Measurements from ENCODE around the gene SLC12A4.
"Not testable (repeated sequence)": the region's sequence is repeated elsewhere in the genome, so short reads cannot be mapped to it uniquely, and the experiment has no call there.

The SLC12A4 gene

GRCh38 chr16:67987460-67988160 lies 19.2 kb upstream of the SLC12A4 start:
- no peak for DNase-seq

- DNase-seq = no peak
Measured at GRCh38 chr16:67986949-67987348, 18.5 kb upstream of the SLC12A4 start.

GRCh38 chr16:67982011-67982696 lies 13.7 kb upstream of the SLC12A4 start:
- no peak for DNase-seq

GRCh38 chr16:67979955-67980678 lies 11.7 kb upstream of the SLC12A4 start, which contains the start of gene DPEP3:
Gene DPEP3, minus strand, starts transcription at chr16:67980499. Its CDS starts 119 bp downstream, at chr16:67980380.
- no peak for DNase-seq

- no peak for DNase-seq
Measured at GRCh38 chr16:67977469-67978227, 9.2 kb upstream of the SLC12A4 start.

- DNase-seq = no peak
Measured at GRCh38 chr16:67977005-67977404, 8.6 kb upstream of the SLC12A4 start.

- no peak for DNase-seq
Measured at GRCh38 chr16:67976205-67976604, 7.8 kb upstream of the SLC12A4 start.

- DNase-seq = no peak
Measured at GRCh38 chr16:67975321-67976105, 7.1 kb upstream of the SLC12A4 start.

- DNase-seq = not testable (repeated sequence)
Measured at GRCh38 chr16:67972285-67972684, 3.8 kb upstream of the SLC12A4 start.

GRCh38 chr16:67971111-67971510 lies 2.7 kb upstream of the SLC12A4 start:
- no peak for DNase-seq

- no peak for DNase-seq
Measured at GRCh38 chr16:67969254-67970039, 1.0 kb upstream of the SLC12A4 start.

- DNase-seq = no peak
Measured at GRCh38 chr16:67967958-67968399, 458 bp downstream of the SLC12A4 start.

- DNase-seq = no peak
Measured at GRCh38 chr16:67967183-67967957, 1.1 kb downstream of the SLC12A4 start.

GRCh38 chr16:67966549-67967182 lies 1.8 kb downstream of the SLC12A4 start:
- no peak for DNase-seq

GRCh38 chr16:67965668-67966548 lies 2.5 kb downstream of the SLC12A4 start:
- no peak for DNase-seq

- DNase-seq = no peak
Measured at GRCh38 chr16:67964477-67965131, 3.8 kb downstream of the SLC12A4 start.

- DNase-seq = no peak
Measured at GRCh38 chr16:67963662-67964321, 4.6 kb downstream of the SLC12A4 start.

- no peak for DNase-seq
Measured at GRCh38 chr16:67963292-67963661, 5.2 kb downstream of the SLC12A4 start.

Measured in NCI-H1694 treated with DMSO at 0.1 percent for 48 hours (cell line).